ENCODE results near the gene ADAM30.

The ADAM30 gene

GRCh38 chr1:119906927-119907652 lies 10.8 kb upstream of the ADAM30 start:
- DNase-seq, result no peak

GRCh38 chr1:119903443-119903835 lies 7.1 kb upstream of the ADAM30 start:
- no peak for DNase-seq

GRCh38 chr1:119902775-119903442 lies 6.6 kb upstream of the ADAM30 start:
- no peak for DNase-seq

GRCh38 chr1:119898981-119899720 lies 2.8 kb upstream of the ADAM30 start:
- DNase-seq, result no peak

GRCh38 chr1:119898530-119898929 lies 2.2 kb upstream of the ADAM30 start:
- DNase-seq, result no peak

GRCh38 chr1:119895102-119895501 lies 1.2 kb downstream of the ADAM30 start:
- no peak for DNase-seq

GRCh38 chr1:119893827-119894700 lies 2.3 kb downstream of the ADAM30 start:
- no peak for DNase-seq

- no peak for DNase-seq
Measured at GRCh38 chr1:119893238-119893791, 3.0 kb downstream of the ADAM30 start.

- no peak for DNase-seq
Measured at GRCh38 chr1:119891386-119891785, 4.9 kb downstream of the ADAM30 start.

- DNase-seq, result no peak
Measured at GRCh38 chr1:119888476-119888875, 7.8 kb downstream of the ADAM30 start.

- DNase-seq, result no peak
Measured at GRCh38 chr1:119887427-119887826, 8.9 kb downstream of the ADAM30 start.

- DNase-seq, result peak; percentile 43
Measured at GRCh38 chr1:119885903-119886783, 10.2 kb downstream of the ADAM30 start.

GRCh38 chr1:119884711-119885110 lies 11.6 kb downstream of the ADAM30 start:
- DNase-seq, result no peak

GRCh38 chr1:119883826-119884225 lies 12.5 kb downstream of the ADAM30 start:
- peak; percentile 11 to 51 for DNase-seq

- peak; percentile 66 to 73 for DNase-seq
Measured at GRCh38 chr1:119882132-119883049, 13.9 kb downstream of the ADAM30 start.

GRCh38 chr1:119879510-119880434 lies 16.5 kb downstream of the ADAM30 start:
- no peak for DNase-seq

- DNase-seq, result no peak
Measured at GRCh38 chr1:119878171-119878570, 18.1 kb downstream of the ADAM30 start.

GRCh38 chr1:119874186-119874585 lies 22.1 kb downstream of the ADAM30 start:
- DNase-seq, result no peak

All from inflammatory macrophage (primary cell).